GM12878 (cell line): ENCODE measurements around the gene PTGFRN. TPM values are rescaled to one million over a fixed set of nuclear protein-coding genes. Genes with fewer than 3 reads are reported as not detected.

ENCODE experiments used
- ATAC-seq: fragments of 200-7000 bp; cut with Tn5 transposase; 3 replicates; pipeline ENCODE4 v1.9.1; 2020; ENCODE audit warnings: mild to moderate bottlenecking, moderate library complexity
- BruUV-seq: library from RNA; stranded (reverse); fragments of 400-500 nt; replicated peaks from 2 replicates; lab custom pipeline; 2021; lab: Mats Ljungman, UMichigan
- CTCF ChIA-PET: fragments of 300-600 bp; sonication (Branson Sonifier 250); formaldehyde crosslinking; extraction: SDS; loops from one replicate; lab custom pipeline; 2021; ENCODE audit warnings: inconsistent platforms; lab: Yijun Ruan, JAX
- POLR2A ChIA-PET: fragments of 350-600 bp; formaldehyde crosslinking; extraction: SDS; loops from one replicate; lab custom pipeline; 2021; ENCODE audit warnings: inconsistent platforms; lab: Charles Lee
- RAD21 ChIA-PET: fragments of 300-600 bp; sonication (Branson Sonifier 250); formaldehyde crosslinking; loops from one replicate; lab custom pipeline; 2023; ENCODE audit warnings: antibody characterized with exemption; ENCODE audit not compliant: unreplicated experiment; lab: Charles Lee
- SMC1A ChIA-PET: fragments of 300-600 bp; sonication (Branson Sonifier 250); formaldehyde crosslinking; loops from one replicate; lab custom pipeline; 2023; ENCODE audit not compliant: unreplicated experiment, uncharacterized antibody; lab: Charles Lee
- DNase-seq: peaks from one replicate; pipeline ENCODE4 v3.0.0-alpha.2; 2011; ENCODE audit warnings: low read depth, low spot score
- FAIRE-seq: peaks from 3 replicates; lab custom pipeline; 2011; peaks lifted over from hg19 to GRCh38; lab: Jason Lieb, UNC
- H2AFZ ChIP-seq: 2 replicates; pipeline ENCODE4 v1.6.0; 2011; ENCODE audit warnings: low read depth, low read length, control low read depth; ENCODE audit not compliant: control insufficient read depth
- H3K27ac ChIP-seq: 2 replicates; pipeline ENCODE4 v1.5.1; 2011; ENCODE audit warnings: control low read depth; ENCODE audit not compliant: control insufficient read depth, insufficient read depth
- H3K27me3 ChIP-seq, 2 experiments: replicated peaks in 1 of 2; 2 replicates each; pipeline versions ENCODE4 v1.6.0 to v1.6.1; 2011; ENCODE audit warnings: low read length in 1 of 2; ENCODE audit not compliant: control insufficient read depth in 2 of 2, insufficient read depth in 2 of 2
- H3K36me3 ChIP-seq, 2 experiments: 2 replicates each; pipeline ENCODE4 v1.5.1; 2011; ENCODE audit warnings: low read length in 1 of 2; ENCODE audit not compliant: control insufficient read depth in 2 of 2, insufficient read depth in 2 of 2
- H3K4me1 ChIP-seq: 2 replicates; pipeline ENCODE4 v1.6.1; 2011; ENCODE audit warnings: mild to moderate bottlenecking, low read length, moderate library complexity, mixed read lengths; ENCODE audit not compliant: control insufficient read depth, insufficient read depth
- H3K4me2 ChIP-seq: 2 replicates; pipeline ENCODE4 v1.6.0; 2011; ENCODE audit warnings: control low read depth; ENCODE audit not compliant: control insufficient read depth, insufficient read depth
- H3K4me3 ChIP-seq: fragments of 200-600 bp; sonication (generic); 2 replicates; pipeline ENCODE4 v1.5.1; 2016
- H3K79me2 ChIP-seq: 2 replicates; pipeline ENCODE4 v1.6.0; 2011; ENCODE audit warnings: low read length; ENCODE audit not compliant: control insufficient read depth, insufficient read depth
- H3K9ac ChIP-seq: 2 replicates; pipeline ENCODE4 v1.8.0; 2011; ENCODE audit warnings: low read length, control low read depth, mixed read lengths; ENCODE audit not compliant: control insufficient read depth, insufficient read depth
- H3K9me3 ChIP-seq: replicated peaks from 3 replicates; pipeline ENCODE4 v1.5.1; 2011; ENCODE audit warnings: mild to moderate bottlenecking, low read length; ENCODE audit not compliant: control insufficient read depth, insufficient read depth
- H4K20me1 ChIP-seq: 2 replicates; pipeline ENCODE4 v1.6.0; 2011; ENCODE audit not compliant: control insufficient read depth, insufficient read depth
- CEBPZ ChIP-seq: fragments of 150-350 bp; IDR thresholded peaks from 2 replicates; pipeline ENCODE4 v1.6.1; 2016; ENCODE audit warnings: low read depth, low read length
- FOXM1 ChIP-seq: IDR thresholded peaks from 2 replicates; pipeline ENCODE4 v1.6.1; 2012; ENCODE audit warnings: low read depth, mild to moderate bottlenecking, inconsistent platforms, low read length, moderate library complexity
- IRF4 ChIP-seq: IDR thresholded peaks from 2 replicates; pipeline ENCODE4 v1.6.1; 2011; ENCODE audit warnings: low read depth, low read length
- PAX8 ChIP-seq: fragments of 450-650 bp; IDR thresholded peaks from 2 replicates; pipeline ENCODE4 v1.6.1; 2017; ENCODE audit warnings: mild to moderate bottlenecking, moderate library complexity
- SREBF1 ChIP-seq: IDR thresholded peaks from 2 replicates; pipeline ENCODE4 v1.6.1; 2012; ENCODE audit warnings: mild to moderate bottlenecking, low read length
- STAT1 ChIP-seq: fragments of 450-650 bp; conservative IDR thresholded peaks from 2 replicates; pipeline ENCODE4 v1.6.1; 2014; ENCODE audit warnings: antibody characterized with exemption, mild to moderate bottlenecking
- WGBS: methylation state at CpG from one replicate; pipeline ENCODE4 v1.1.6; 2016; ENCODE audit warnings: low lambda C conversion rate; ENCODE audit not compliant: insufficient replicate concordance, insufficient coverage; ENCODE audit errors: missing lambda C conversion rate; 5-methylcytosine and 5-hydroxymethylcytosine counted together
- in situ Hi-C: fragments of 300-500 bp; cut with MboI; formaldehyde crosslinking; loops from 9 replicates; pipeline ENCODE4 v1.14.3; 2018; ENCODE audit warnings: mixed read lengths
- intact Hi-C: fragments of 100-400 bp; cut with micrococcal nuclease; formaldehyde crosslinking; loops from one replicate; pipeline ENCODE4 v1.14.2; 2022; ENCODE audit not compliant: unreplicated experiment
- polyA plus RNA-seq, 11 experiments: library from polyadenylated mRNA; depleted of rRNA in 4 of 11; unstranded in 6 of 11; stranded (reverse) in 5 of 11; fragments of >200 nt; fragmentation: Nextera tagmentation in 4 of 11; fragmentation: Illumina TruSeq in 1 of 11; extraction: Ambion mirVana in 4 of 11; extraction: Trizol in 1 of 11; gene quantifications; 1 replicate in 1 of 11; 2 replicates in 10 of 11; pipeline versions ENCODE4 v1.2.1 to v1.2.3, GENCODE V29; 2011 to 2016; ENCODE audit warnings: inconsistent platforms in 2 of 11, missing spikeins in 2 of 11, low read depth in 1 of 11
- total RNA-seq, 4 experiments: library from RNA; depleted of rRNA in 3 of 4; stranded (reverse); fragments of >200 nt in 3 of 4; fragmentation: Illumina TruSeq in 1 of 4; extraction: Trizol in 1 of 4; gene quantifications; 2 replicates each; pipeline versions ENCODE4 v1.2.1 to v1.2.3, GENCODE V29; 2013 to 2021
- TF ChIP-seq, protein P1 (sequence below): IDR thresholded peaks from 2 replicates; pipeline ENCODE4 v1.6.1; 2012; ENCODE audit warnings: low read depth, low read length, improper control_type of control experiment
- TF ChIP-seq, protein P2 (sequence below): fragments of 450-650 bp; IDR thresholded peaks from 2 replicates; pipeline ENCODE4 v1.6.1; 2016; ENCODE audit warnings: mild to moderate bottlenecking

Gene PTGFRN
- total and polyA plus RNA-seq, 10 of the 15 experiments (the other 5 are each of a cell fraction or from before 2014, with no cell fraction given), result 2.7 to 8.3 (median 5.1) TPM

- Histone ChIP-seq H3K4me2 (no peak overlapping the region), H3K27me3 (no peaks in the 10 kb centered on the region; a peak in 1 of 4 replicates), H3K4me3 (no peak overlapping the region), H3K79me2 (no peaks in the 10 kb centered on the region), H3K9me3 (no peaks in the 10 kb centered on the region), H3K27ac (no peak overlapping the region), H3K4me1 (no peaks in the 10 kb centered on the region), H3K36me3 (no peaks in the 10 kb centered on the region; a peak in 2 of 4 replicates), H3K9ac (no peak overlapping the region), H2AFZ (no peak overlapping the region), H4K20me1 (no peaks in the 10 kb centered on the region)
- ChIA-PET CTCF (interaction anchor here (0.8 to 2.1 kb wide), 2 partner anchors 10 to 12 kb away, joined by 3 to 7 read pairs; no protein-coding TSS in a partner anchor), SMC1A (interaction anchor here (0.7 to 1.8 kb wide), 7 partner anchors 8 to 1971 kb away, joined by 3 to 8 read pairs (median 3); partner anchors contain the start of gene CD101), RAD21 (interaction anchor here (1.2 kb wide), 1 partner anchor 210 kb away, joined by 3 read pairs; no protein-coding TSS in a partner anchor), POLR2A (interaction anchor here (1.1 kb wide), 1 partner anchor 16 kb away, joined by 3 read pairs; no protein-coding TSS in a partner anchor)
- WGBS, result 21% methylated on average over 5 of the region's 5 CpGs
- DNase-seq (no peak), ATAC-seq (no peak), FAIRE-seq (no peak)
- BruUV-seq, result no TSS peak
- in situ Hi-C loops, result no loop called here
- TF ChIP-seq SREBF1 (no peak), CEBPZ (no peak), FOXM1 (no peak), IRF4 (no peak), PAX8 (no peak), STAT1 (no peak)
- TF ChIP-seq, protein P1, sequence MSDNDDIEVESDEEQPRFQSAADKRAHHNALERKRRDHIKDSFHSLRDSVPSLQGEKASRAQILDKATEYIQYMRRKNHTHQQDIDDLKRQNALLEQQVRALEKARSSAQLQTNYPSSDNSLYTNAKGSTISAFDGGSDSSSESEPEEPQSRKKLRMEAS, result no peak
- TF ChIP-seq, protein P2, sequence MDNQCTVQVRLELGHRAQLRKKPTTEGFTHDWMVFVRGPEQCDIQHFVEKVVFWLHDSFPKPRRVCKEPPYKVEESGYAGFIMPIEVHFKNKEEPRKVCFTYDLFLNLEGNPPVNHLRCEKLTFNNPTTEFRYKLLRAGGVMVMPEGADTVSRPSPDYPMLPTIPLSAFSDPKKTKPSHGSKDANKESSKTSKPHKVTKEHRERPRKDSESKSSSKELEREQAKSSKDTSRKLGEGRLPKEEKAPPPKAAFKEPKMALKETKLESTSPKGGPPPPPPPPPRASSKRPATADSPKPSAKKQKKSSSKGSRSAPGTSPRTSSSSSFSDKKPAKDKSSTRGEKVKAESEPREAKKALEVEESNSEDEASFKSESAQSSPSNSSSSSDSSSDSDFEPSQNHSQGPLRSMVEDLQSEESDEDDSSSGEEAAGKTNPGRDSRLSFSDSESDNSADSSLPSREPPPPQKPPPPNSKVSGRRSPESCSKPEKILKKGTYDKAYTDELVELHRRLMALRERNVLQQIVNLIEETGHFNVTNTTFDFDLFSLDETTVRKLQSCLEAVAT, result no peak
- intact Hi-C loops, result no loop called here
Measured at GRCh38 chr1:116947092-116947860, 37.6 kb downstream of the PTGFRN start.
